H1 (cell line): Measurements from ENCODE around the gene NPBWR2. TPM values are rescaled to one million over a fixed set of nuclear protein-coding genes. Genes with fewer than 3 reads are reported as not detected.

Source experiments
- CHD2 ChIP-seq: IDR thresholded peaks from 2 replicates; pipeline ENCODE4 v1.6.1; 2012; ENCODE audit warnings: low read length, improper control_type of control experiment
- CHD7 ChIP-seq: fragments of 300-600 bp; sonication (generic); IDR thresholded peaks from 2 replicates; pipeline ENCODE4 v1.7.1; 2012; ENCODE audit warnings: low read length, moderate library complexity, mild to moderate bottlenecking, inconsistent platforms; ENCODE audit not compliant: insufficient replicate concordance
- HDAC6 ChIP-seq: IDR thresholded peaks from one replicate; pipeline ENCODE4 v1.7.1; 2012; ENCODE audit warnings: low read depth, mild to moderate bottlenecking, inconsistent platforms, low read length, moderate library complexity
- TAF1 ChIP-seq: IDR thresholded peaks from 2 replicates; pipeline ENCODE4 v1.6.1; 2011; ENCODE audit warnings: mild to moderate bottlenecking, low read depth, low read length
- polyA plus RNA-seq, 7 experiments: library from polyadenylated mRNA; depleted of rRNA in 3 of 7; stranded (reverse) in 5 of 7; unstranded in 2 of 7; fragments of >200 nt in 5 of 7; fragments of 200-250 nt in 2 of 7; gene quantifications; 1 replicate in 5 of 7; 2 replicates in 1 of 7; 4 replicates in 1 of 7; pipeline versions ENCODE4 v1.2.1 to v1.2.3, GENCODE V29; 2011 to 2013; ENCODE audit warnings: missing spikeins in 2 of 7, mixed read lengths in 2 of 7
- total RNA-seq: library from RNA; stranded (reverse); fragmentation: NEBNext Ultra II Directional; extraction: Animal tissue kit (Norgen Biotek cat#: 25700); gene quantifications from 2 replicates; pipeline ENCODE4 v1.2.1, GENCODE V29; 2021

Gene NPBWR2
- total and polyA plus RNA-seq, 2 of the 8 experiments (the other 6 are each of a cell fraction or from before 2014, with no cell fraction given): not detected

- TF ChIP-seq CHD7: no peak
- TF ChIP-seq CHD2: peak; percentile 18; the same call in 1 of the 2 replicates
- TF ChIP-seq TAF1: no peak
- TF ChIP-seq HDAC6: no peak
Observed at GRCh38 chr20:64069614-64070243, 37.6 kb downstream of the NPBWR2 start (continued).
